GM23338 (cell line): ENCODE data around the gene FSIP2.

Source experiments
- CTCF ChIP-seq, 2 experiments: fragments of 200-600 bp in 1 of 2; sonication (generic) in 1 of 2; conservative IDR thresholded peaks; 2 replicates each; pipeline versions ENCODE4 v1.5.1 to v1.6.1; 2016 to 2017; ENCODE audit warnings: antibody characterized with exemption in 2 of 2, low read depth in 2 of 2, mild to moderate bottlenecking in 2 of 2, moderate library complexity in 1 of 2
- EZH2 ChIP-seq: fragments of 200-600 bp; sonication (generic); IDR thresholded peaks from one replicate; pipeline ENCODE4 v1.8.0; 2017; ENCODE audit warnings: antibody characterized with exemption, mild to moderate bottlenecking, low read depth; ENCODE audit not compliant: unreplicated experiment
- EZH2phosphoT487 ChIP-seq: fragments of 200-600 bp; sonication (generic); IDR thresholded peaks from one replicate; pipeline ENCODE4 v1.8.1; 2018; ENCODE audit warnings: antibody characterized with exemption; ENCODE audit not compliant: unreplicated experiment
- POLR2AphosphoS5 ChIP-seq: IDR thresholded peaks from 2 replicates; pipeline ENCODE4 v1.6.1; 2016; ENCODE audit warnings: antibody characterized with exemption, low read depth
- ZNF114 ChIP-seq: fragments of 250-450 bp; sonication (Bioruptor Pico); IDR thresholded peaks from 2 replicates; pipeline ENCODE4 v1.5.0; 2020; ENCODE audit warnings: mild to moderate bottlenecking, moderate library complexity
- ZNF331 ChIP-seq: fragments of 250-450 bp; sonication (Bioruptor Pico); IDR thresholded peaks from 2 replicates; pipeline ENCODE4 v1.5.0; 2020; ENCODE audit warnings: low read depth, mild to moderate bottlenecking, moderate library complexity
- TF ChIP-seq, protein P1 (sequence below): IDR thresholded peaks from one replicate; pipeline ENCODE4 v1.6.1; 2018; ENCODE audit warnings: antibody characterized with exemption; ENCODE audit not compliant: unreplicated experiment

GRCh38 chr2:185813707-185814106 is 75.1 kb downstream of the FSIP2 start:
- TF ChIP-seq CTCF (conservative IDR thresholded peaks at IDR 0.05; ENCODE audit: low read depth in 2 of 2), result no peak
- TF ChIP-seq POLR2AphosphoS5, result no peak
- TF ChIP-seq, protein P1, sequence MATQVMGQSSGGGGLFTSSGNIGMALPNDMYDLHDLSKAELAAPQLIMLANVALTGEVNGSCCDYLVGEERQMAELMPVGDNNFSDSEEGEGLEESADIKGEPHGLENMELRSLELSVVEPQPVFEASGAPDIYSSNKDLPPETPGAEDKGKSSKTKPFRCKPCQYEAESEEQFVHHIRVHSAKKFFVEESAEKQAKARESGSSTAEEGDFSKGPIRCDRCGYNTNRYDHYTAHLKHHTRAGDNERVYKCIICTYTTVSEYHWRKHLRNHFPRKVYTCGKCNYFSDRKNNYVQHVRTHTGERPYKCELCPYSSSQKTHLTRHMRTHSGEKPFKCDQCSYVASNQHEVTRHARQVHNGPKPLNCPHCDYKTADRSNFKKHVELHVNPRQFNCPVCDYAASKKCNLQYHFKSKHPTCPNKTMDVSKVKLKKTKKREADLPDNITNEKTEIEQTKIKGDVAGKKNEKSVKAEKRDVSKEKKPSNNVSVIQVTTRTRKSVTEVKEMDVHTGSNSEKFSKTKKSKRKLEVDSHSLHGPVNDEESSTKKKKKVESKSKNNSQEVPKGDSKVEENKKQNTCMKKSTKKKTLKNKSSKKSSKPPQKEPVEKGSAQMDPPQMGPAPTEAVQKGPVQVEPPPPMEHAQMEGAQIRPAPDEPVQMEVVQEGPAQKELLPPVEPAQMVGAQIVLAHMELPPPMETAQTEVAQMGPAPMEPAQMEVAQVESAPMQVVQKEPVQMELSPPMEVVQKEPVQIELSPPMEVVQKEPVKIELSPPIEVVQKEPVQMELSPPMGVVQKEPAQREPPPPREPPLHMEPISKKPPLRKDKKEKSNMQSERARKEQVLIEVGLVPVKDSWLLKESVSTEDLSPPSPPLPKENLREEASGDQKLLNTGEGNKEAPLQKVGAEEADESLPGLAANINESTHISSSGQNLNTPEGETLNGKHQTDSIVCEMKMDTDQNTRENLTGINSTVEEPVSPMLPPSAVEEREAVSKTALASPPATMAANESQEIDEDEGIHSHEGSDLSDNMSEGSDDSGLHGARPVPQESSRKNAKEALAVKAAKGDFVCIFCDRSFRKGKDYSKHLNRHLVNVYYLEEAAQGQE, result no peak
- TF ChIP-seq ZNF331 (CRISPR knock-in tag), result no peak
- no peak for TF ChIP-seq EZH2phosphoT487
- no peak for TF ChIP-seq EZH2
- no peak for TF ChIP-seq ZNF114 (CRISPR knock-in tag)
